Measurements from ENCODE around the gene MKRN2. TPM values are rescaled to one million over a fixed set of nuclear protein-coding genes. Genes with fewer than 3 reads are reported as not detected.

The MKRN2 gene
- polyA plus RNA-seq, 1 experiment: 62.3 TPM

- Histone ChIP-seq H3K27ac (ENCODE audit: low read depth, low read length) (no peak overlapping the region), H3K27me3 (ENCODE audit: control insufficient read depth, insufficient read depth, low read length) (no peaks in the 10 kb centered on the region), H3K9me3 (ENCODE audit: control insufficient read depth, insufficient read depth, low read length) (no peaks in the 10 kb centered on the region), H3K4me3 (ENCODE audit: low read depth, low read length) (no peak overlapping the region)
- no peak for TF ChIP-seq CTCF (IDR thresholded peaks at IDR 0.05; ENCODE audit: low read depth, low read length)
- no peak for DNase-seq (ENCODE audit: low read depth, low spot score)
- ChIA-PET POLR2A (no interaction called here), CTCF (interaction anchor here (1.3 kb wide), 1 partner anchor 377 kb away, joined by 3 read pairs; no protein-coding TSS in a partner anchor)
These were observed 44.3 kb upstream of the MKRN2 start for GRCh38 chr3:12512534-12513118.

- TF ChIP-seq CTCF (IDR thresholded peaks at IDR 0.05; ENCODE audit: low read depth, low read length): no peak
- ChIA-PET CTCF (interaction anchor here (1.3 kb wide), 1 partner anchor 378 kb away, joined by 3 read pairs; no protein-coding TSS in a partner anchor), POLR2A (no interaction called here)
These were observed 43.0 kb upstream of the MKRN2 start for GRCh38 chr3:12513694-12514446.

GRCh38 chr3:12515631-12516030 lies 41.3 kb upstream of the MKRN2 start:
- DNase-seq (ENCODE audit: low read depth, low spot score): no peak
- Histone ChIP-seq H3K9me3 (ENCODE audit: control insufficient read depth, insufficient read depth, low read length) (no peaks in the 10 kb centered on the region), H3K27ac (ENCODE audit: low read depth, low read length) (no peak overlapping the region), H3K27me3 (ENCODE audit: control insufficient read depth, insufficient read depth, low read length) (no peaks in the 10 kb centered on the region), H3K4me3 (ENCODE audit: low read depth, low read length) (no peak overlapping the region)
- TF ChIP-seq CTCF (IDR thresholded peaks at IDR 0.05; ENCODE audit: low read depth, low read length): no peak
- ChIA-PET POLR2A (no interaction called here), CTCF (no interaction called here)

More at GRCh38 chr3:12513694-12514446, 43.0 kb upstream of the MKRN2 start:
- no peak overlapping the region for H3K4me3 ChIP-seq (ENCODE audit: low read depth, low read length)
- no peaks in the 10 kb centered on the region for H3K9me3 ChIP-seq (ENCODE audit: control insufficient read depth, insufficient read depth, low read length)
- no peak for DNase-seq (ENCODE audit: low read depth, low spot score)
- no peak overlapping the region for H3K27ac ChIP-seq (ENCODE audit: low read depth, low read length)
- no peaks in the 10 kb centered on the region for H3K27me3 ChIP-seq (ENCODE audit: control insufficient read depth, insufficient read depth, low read length)

GRCh38 chr3:12516873-12517272 lies 40.0 kb upstream of the MKRN2 start:
- TF ChIP-seq CTCF (IDR thresholded peaks at IDR 0.05; ENCODE audit: low read depth, low read length): no peak
- POLR2A ChIA-PET: interaction anchor here (0.7 kb wide), 1 partner anchor 60 kb away, joined by 3 read pairs; no protein-coding TSS in a partner anchor
- Histone ChIP-seq H3K9me3 (ENCODE audit: control insufficient read depth, insufficient read depth, low read length) (no peaks in the 10 kb centered on the region), H3K27me3 (ENCODE audit: control insufficient read depth, insufficient read depth, low read length) (no peaks in the 10 kb centered on the region), H3K4me3 (ENCODE audit: low read depth, low read length) (no peak overlapping the region), H3K27ac (ENCODE audit: low read depth, low read length) (no peak overlapping the region)
- CTCF ChIA-PET: no interaction called here
- no peak for DNase-seq (ENCODE audit: low read depth, low spot score)
